LNCaP clone FGC (cell line): ENCODE results near the gene SAE1.

Source experiments
- DNase-seq: peaks from one replicate; pipeline ENCODE4 v3.0.0-alpha.2; 2011; ENCODE audit warnings: low read depth
- H3K4me3 ChIP-seq: 2 replicates; pipeline ENCODE4 v1.5.1; 2011; ENCODE audit warnings: mild to moderate bottlenecking, low read depth, low read length, control low read depth
- CTCF ChIP-seq: IDR thresholded peaks from 2 replicates; pipeline ENCODE4 v1.5.1; 2012; ENCODE audit warnings: mild to moderate bottlenecking; ENCODE audit not compliant: control insufficient read depth, insufficient read depth; ENCODE audit errors: extremely low read depth

SAE1 gene

GRCh38 chr19:47190167-47190727 is 59.6 kb downstream of the SAE1 start:
- no peak overlapping the region for H3K4me3 ChIP-seq
- no peak for TF ChIP-seq CTCF
- DNase-seq, result peak; percentile 47

- no peak for TF ChIP-seq CTCF
- DNase-seq, result no peak
Observed at GRCh38 chr19:47195434-47195833, 64.8 kb downstream of the SAE1 start.

GRCh38 chr19:47197141-47197540 is 66.5 kb downstream of the SAE1 start:
- TF ChIP-seq CTCF, result no peak
- no peak overlapping the region for H3K4me3 ChIP-seq
- DNase-seq, result no peak

More at GRCh38 chr19:47195434-47195833, 64.8 kb downstream of the SAE1 start:
- H3K4me3 ChIP-seq, result no peak overlapping the region

- no peak overlapping the region for H3K4me3 ChIP-seq
- no peak for DNase-seq
- no peak for TF ChIP-seq CTCF
Observed at GRCh38 chr19:47200530-47200929, 69.9 kb downstream of the SAE1 start.

- no peak for DNase-seq
- no peak for TF ChIP-seq CTCF
- no peak overlapping the region for H3K4me3 ChIP-seq
Observed at GRCh38 chr19:47203254-47203653, 72.6 kb downstream of the SAE1 start.

GRCh38 chr19:47209319-47210179 is 78.9 kb downstream of the SAE1 start:
- no peak overlapping the region for H3K4me3 ChIP-seq
- no peak for DNase-seq
- no peak for TF ChIP-seq CTCF
